Tibial nerve (tissue), 4 donors: ENCODE data around the gene ZBTB48. TPM values are rescaled to one million over a fixed set of nuclear protein-coding genes. Genes with fewer than 3 reads are reported as not detected.

ENCODE experiments used
- DNase-seq, 2 donors: peaks; one replicate each; pipeline ENCODE4 v3.0.0-alpha.2; 2019; ENCODE audit warnings: low spot score in 2 of 2
- H3K27ac ChIP-seq, 4 donors: fragments of 200-600 bp; sonication (generic) in 3 of 4; one replicate each; pipeline ENCODE4 v1.5.1; 2017 to 2019; ENCODE audit warnings: mild to moderate bottlenecking in 1 of 4
- H3K27me3 ChIP-seq, 2 donors: fragments of 200-600 bp; sonication (generic) in 1 of 2; one replicate each; pipeline versions ENCODE4 v1.5.1 to v1.6.0; 2017 to 2019
- H3K36me3 ChIP-seq, 3 donors: fragments of 200-600 bp; sonication (generic); one replicate each; pipeline ENCODE4 v1.5.1; 2018 to 2019
- H3K4me1 ChIP-seq, 4 donors: fragments of 200-600 bp; sonication (generic) in 3 of 4; one replicate each; pipeline ENCODE4 v1.5.1; 2017 to 2019
- H3K4me3 ChIP-seq, 4 donors: fragments of 200-600 bp; sonication (generic) in 3 of 4; one replicate each; pipeline ENCODE4 v1.5.1; 2017 to 2019; ENCODE audit warnings: mild to moderate bottlenecking in 1 of 4, moderate library complexity in 1 of 4
- H3K9me3 ChIP-seq, 4 donors: fragments of 200-600 bp; sonication (generic) in 3 of 4; one replicate each; pipeline ENCODE4 v1.5.1; 2017 to 2019
- EP300 ChIP-seq, 2 donors: sonication (generic); formaldehyde crosslinking; IDR thresholded peaks; one replicate each; pipeline ENCODE4 v1.6.1; 2017; ENCODE audit warnings: antibody characterized with exemption in 2 of 2, mild to moderate bottlenecking in 1 of 2
- POLR2A ChIP-seq, 2 donors: fragments of 450-650 bp; IDR thresholded peaks; one replicate each; pipeline ENCODE4 v1.6.1; 2017; ENCODE audit warnings: antibody characterized with exemption in 2 of 2, mild to moderate bottlenecking in 2 of 2, moderate library complexity in 2 of 2
- WGBS, 2 donors: methylation state at CpG; one replicate each; pipeline ENCODE4 v1.1.5; 2018; 5-methylcytosine and 5-hydroxymethylcytosine counted together
- total RNA-seq, 4 donors: library from RNA; depleted of rRNA; stranded (reverse); fragments of >200 nt; gene quantifications; one replicate each; pipeline ENCODE4 v1.1.0, GENCODE V29; 2016
- TF ChIP-seq, protein P1 (sequence below), 5 experiments: fragments of 200-600 bp in 3 of 5; fragments of 450-650 bp in 2 of 5; sonication (generic) in 3 of 5; IDR thresholded peaks; one replicate each; pipeline ENCODE4 v1.5.1; 2016 to 2019; ENCODE audit warnings: antibody characterized with exemption in 5 of 5, mild to moderate bottlenecking in 3 of 5, moderate library complexity in 2 of 5

ZBTB48 gene
- total RNA-seq, 4 donors from 2014 or later: 27.5 to 41.1 (median 33.6) TPM

GRCh38 chr1:6535214-6535613 is 44.6 kb upstream of the ZBTB48 start:
- Histone ChIP-seq H3K27me3 (no peaks in the 10 kb centered on the region), H3K9me3 (no peaks in the 10 kb centered on the region), H3K4me3 (no peak overlapping the region), H3K4me1 (peaks cover 0 to 5% (median 0%) of the 10 kb centered on the region in 4 donors), H3K36me3 (peaks cover 0 to 80% (median 25%) of the 10 kb centered on the region in 3 donors), H3K27ac (no peak overlapping the region)
- WGBS, 2 donors: 89 to 91% methylated on average over 4 of the region's 4 CpGs
- TF ChIP-seq, protein P1, sequence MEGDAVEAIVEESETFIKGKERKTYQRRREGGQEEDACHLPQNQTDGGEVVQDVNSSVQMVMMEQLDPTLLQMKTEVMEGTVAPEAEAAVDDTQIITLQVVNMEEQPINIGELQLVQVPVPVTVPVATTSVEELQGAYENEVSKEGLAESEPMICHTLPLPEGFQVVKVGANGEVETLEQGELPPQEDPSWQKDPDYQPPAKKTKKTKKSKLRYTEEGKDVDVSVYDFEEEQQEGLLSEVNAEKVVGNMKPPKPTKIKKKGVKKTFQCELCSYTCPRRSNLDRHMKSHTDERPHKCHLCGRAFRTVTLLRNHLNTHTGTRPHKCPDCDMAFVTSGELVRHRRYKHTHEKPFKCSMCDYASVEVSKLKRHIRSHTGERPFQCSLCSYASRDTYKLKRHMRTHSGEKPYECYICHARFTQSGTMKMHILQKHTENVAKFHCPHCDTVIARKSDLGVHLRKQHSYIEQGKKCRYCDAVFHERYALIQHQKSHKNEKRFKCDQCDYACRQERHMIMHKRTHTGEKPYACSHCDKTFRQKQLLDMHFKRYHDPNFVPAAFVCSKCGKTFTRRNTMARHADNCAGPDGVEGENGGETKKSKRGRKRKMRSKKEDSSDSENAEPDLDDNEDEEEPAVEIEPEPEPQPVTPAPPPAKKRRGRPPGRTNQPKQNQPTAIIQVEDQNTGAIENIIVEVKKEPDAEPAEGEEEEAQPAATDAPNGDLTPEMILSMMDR (IDR thresholded peaks at IDR 0.05): no peak
- TF ChIP-seq POLR2A (IDR thresholded peaks at IDR 0.05) (no peak), EP300 (IDR thresholded peaks at IDR 0.05) (no peak)
- no peak for DNase-seq

- H3K27ac ChIP-seq: no peak overlapping the region
- 97 to 98% methylated on average over 4 of the region's 5 CpGs for WGBS, 2 donors
These were observed 43.5 kb upstream of the ZBTB48 start for GRCh38 chr1:6536291-6536690.

GRCh38 chr1:6538956-6539355 is 40.8 kb upstream of the ZBTB48 start:
- Histone ChIP-seq H3K9me3 (no peaks in the 10 kb centered on the region), H3K4me3 (no peak overlapping the region), H3K27ac (no peak overlapping the region), H3K4me1 (peaks cover 0 to 5% (median 0%) of the 10 kb centered on the region in 4 donors), H3K27me3 (no peaks in the 10 kb centered on the region), H3K36me3 (peaks cover 0 to 79% (median 0%) of the 10 kb centered on the region in 3 donors)
- TF ChIP-seq POLR2A (IDR thresholded peaks at IDR 0.05) (no peak), EP300 (IDR thresholded peaks at IDR 0.05) (no peak)
- TF ChIP-seq, protein P1 (IDR thresholded peaks at IDR 0.05): no peak
- 50 to 59% methylated on average over 3 of the region's 3 CpGs for WGBS, 2 donors
- DNase-seq: no peak

More at GRCh38 chr1:6536291-6536690, 43.5 kb upstream of the ZBTB48 start:
- Histone ChIP-seq H3K36me3 (peaks cover 0 to 80% (median 17%) of the 10 kb centered on the region in 3 donors), H3K4me3 (no peak overlapping the region), H3K4me1 (peaks cover 0 to 5% (median 0%) of the 10 kb centered on the region in 4 donors), H3K9me3 (no peaks in the 10 kb centered on the region), H3K27me3 (no peaks in the 10 kb centered on the region)
- TF ChIP-seq POLR2A (IDR thresholded peaks at IDR 0.05): no peak
- TF ChIP-seq EP300 (IDR thresholded peaks at IDR 0.05): no peak
- TF ChIP-seq, protein P1 (IDR thresholded peaks at IDR 0.05): no peak
- DNase-seq: no peak

DNA sequence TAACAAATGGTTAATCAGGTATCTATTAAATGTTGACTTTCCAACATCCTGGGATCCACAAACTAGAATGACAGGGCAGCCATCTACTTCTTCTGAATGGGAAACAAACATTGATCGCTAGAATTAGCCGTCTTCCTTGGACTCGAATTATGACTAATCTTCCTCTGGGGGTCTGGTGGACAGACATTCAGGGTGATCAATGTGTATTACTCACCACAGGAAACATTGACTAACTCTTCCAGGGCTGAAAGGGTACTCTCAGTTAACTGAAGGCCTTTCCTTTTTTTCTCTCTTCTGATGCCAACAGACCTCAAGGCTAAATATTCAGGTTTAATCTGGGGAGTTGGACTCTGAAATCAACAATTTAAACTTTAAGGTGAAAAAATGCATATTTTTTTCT is 35.0 kb upstream of the ZBTB48 start:
- Histone ChIP-seq H3K27ac (peak overlapping the region in 1 of 4 donors; percentile 7), H3K4me1 (peaks cover 0 to 7% (median 0%) of the 10 kb centered on the region in 4 donors), H3K36me3 (peaks cover 2 to 95% (median 16%) of the 10 kb centered on the region in 3 donors), H3K9me3 (no peaks in the 10 kb centered on the region), H3K27me3 (no peaks in the 10 kb centered on the region), H3K4me3 (no peak overlapping the region)
- 79 to 81% methylated on average over 3 of the region's 3 CpGs for WGBS, 2 donors
- DNase-seq: no peak
- TF ChIP-seq EP300 (IDR thresholded peaks at IDR 0.05) (no peak), POLR2A (IDR thresholded peaks at IDR 0.05) (no peak)
- TF ChIP-seq, protein P1 (IDR thresholded peaks at IDR 0.05): no peak

- H3K27ac ChIP-seq: peak overlapping the region in 1 of 4 donors; percentile 7
- H3K4me1 ChIP-seq: peaks cover 0 to 7% (median 0%) of the 10 kb centered on the region in 4 donors
- H3K4me3 ChIP-seq: no peak overlapping the region
- no peaks in the 10 kb centered on the region for H3K27me3 ChIP-seq
- no peak for TF ChIP-seq EP300 (IDR thresholded peaks at IDR 0.05)
- TF ChIP-seq POLR2A (IDR thresholded peaks at IDR 0.05): no peak
- TF ChIP-seq, protein P1 (IDR thresholded peaks at IDR 0.05): no peak
- 68 to 69% methylated on average over 10 of the region's 10 CpGs for WGBS, 2 donors
- peaks cover 2 to 98% (median 16%) of the 10 kb centered on the region in 3 donors for H3K36me3 ChIP-seq
- no peaks in the 10 kb centered on the region for H3K9me3 ChIP-seq
- DNase-seq: no peak
These were observed 34.3 kb upstream of the ZBTB48 start for GRCh38 chr1:6545276-6546112.
